ENCODE measurements around the gene RBM33.

DNA sequence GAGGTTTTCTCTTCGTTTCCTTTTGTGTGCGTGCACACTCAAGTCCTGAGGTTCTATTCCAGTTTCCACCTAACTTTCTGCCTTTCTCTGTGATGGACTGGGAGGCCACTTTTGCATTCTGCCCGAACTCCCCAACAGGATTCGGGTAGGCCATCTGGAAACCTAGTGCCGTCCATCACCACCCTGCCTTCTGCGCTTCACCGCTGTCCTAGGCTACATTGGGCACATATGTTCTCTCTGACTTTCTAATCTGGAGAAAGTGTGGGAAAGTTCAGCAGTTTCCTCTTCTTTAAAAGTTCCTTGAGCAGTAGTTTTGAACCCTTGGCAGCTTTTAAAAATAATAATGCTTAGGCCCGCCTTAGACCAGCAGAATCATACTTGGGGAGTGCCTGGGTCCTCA is 121.0 kb downstream of the RBM33 start:
- TF ChIP-seq, protein P1, sequence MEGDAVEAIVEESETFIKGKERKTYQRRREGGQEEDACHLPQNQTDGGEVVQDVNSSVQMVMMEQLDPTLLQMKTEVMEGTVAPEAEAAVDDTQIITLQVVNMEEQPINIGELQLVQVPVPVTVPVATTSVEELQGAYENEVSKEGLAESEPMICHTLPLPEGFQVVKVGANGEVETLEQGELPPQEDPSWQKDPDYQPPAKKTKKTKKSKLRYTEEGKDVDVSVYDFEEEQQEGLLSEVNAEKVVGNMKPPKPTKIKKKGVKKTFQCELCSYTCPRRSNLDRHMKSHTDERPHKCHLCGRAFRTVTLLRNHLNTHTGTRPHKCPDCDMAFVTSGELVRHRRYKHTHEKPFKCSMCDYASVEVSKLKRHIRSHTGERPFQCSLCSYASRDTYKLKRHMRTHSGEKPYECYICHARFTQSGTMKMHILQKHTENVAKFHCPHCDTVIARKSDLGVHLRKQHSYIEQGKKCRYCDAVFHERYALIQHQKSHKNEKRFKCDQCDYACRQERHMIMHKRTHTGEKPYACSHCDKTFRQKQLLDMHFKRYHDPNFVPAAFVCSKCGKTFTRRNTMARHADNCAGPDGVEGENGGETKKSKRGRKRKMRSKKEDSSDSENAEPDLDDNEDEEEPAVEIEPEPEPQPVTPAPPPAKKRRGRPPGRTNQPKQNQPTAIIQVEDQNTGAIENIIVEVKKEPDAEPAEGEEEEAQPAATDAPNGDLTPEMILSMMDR (IDR thresholded peaks at IDR 0.05; ENCODE audit: borderline replicate concordance, extremely low read depth, low read length, poor library complexity, severe bottlenecking), result no peak
- TF ChIP-seq EZH2 (IDR thresholded peaks at IDR 0.05; ENCODE audit: borderline replicate concordance, low read depth, low read length, severe bottlenecking), result no peak
